HCT116 (cell line): ENCODE results near the gene RCE1. TPM values are rescaled to one million over a fixed set of nuclear protein-coding genes. Genes with fewer than 3 reads are reported as not detected.

ENCODE experiments used
- ATAC-seq: fragments of 200-7000 bp; cut with Tn5 transposase; 2 replicates; pipeline ENCODE4 v1.9.1; 2020; ENCODE audit warnings: mild to moderate bottlenecking, moderate library complexity
- BruUV-seq: library from RNA; stranded (reverse); fragments of 400-500 nt; replicated peaks from 2 replicates; lab custom pipeline; 2021; lab: Mats Ljungman, UMichigan
- CTCF ChIA-PET: fragments of 300-600 bp; sonication (Branson Sonifier 250); formaldehyde crosslinking; loops from one replicate; lab custom pipeline; 2021; ENCODE audit warnings: antibody characterized with exemption; lab: Charles Lee
- POLR2A ChIA-PET: fragments of 300-600, 350-600 bp; sonication (Branson Sonifier 250); formaldehyde crosslinking; loops from one replicate; lab custom pipeline; 2021; ENCODE audit warnings: antibody characterized with exemption; lab: Charles Lee
- RAD21 ChIA-PET, 2 experiments: fragments of 300-600 bp; sonication (Branson Sonifier 250); formaldehyde crosslinking; loops; one replicate each; lab custom pipeline; 2023; ENCODE audit warnings: low total read pairs in 2 of 2; ENCODE audit not compliant: uncharacterized antibody in 2 of 2, unreplicated experiment in 2 of 2, low non-redundant PET in 1 of 2; lab: Charles Lee
- DNase-seq: peaks from one replicate; pipeline ENCODE4 v3.0.0-alpha.2; 2010; ENCODE audit warnings: low read depth, low spot score
- H2AFZ ChIP-seq: fragments of 200-600 bp; shearing (Covaris generic), sonication (generic); 2 replicates; pipeline ENCODE4 v1.6.1; 2017; ENCODE audit warnings: low read depth, mixed run types, mixed read lengths, antibody characterized with exemption, low read length; ENCODE audit not compliant: poor library complexity, severe bottlenecking
- H3K27ac ChIP-seq: 2 replicates; pipeline ENCODE4 v1.5.1; 2012; ENCODE audit warnings: low read depth, low read length
- H3K27me3 ChIP-seq: fragments of 200-600 bp; sonication (generic); 2 replicates; pipeline ENCODE4 v1.6.1; 2016; ENCODE audit warnings: mixed run types, low read length, mixed read lengths; ENCODE audit not compliant: insufficient read depth
- H3K36me3 ChIP-seq, 2 experiments: fragments of 200-500 bp in 1 of 2; fragments of 200-600 bp in 1 of 2; sonication (Bioruptor generic) in 1 of 2; sonication (generic) in 1 of 2; 2 replicates each; pipeline versions ENCODE4 v1.5.1 to v1.6.1; 2014 to 2016; ENCODE audit warnings: low read length in 2 of 2, inconsistent platforms in 1 of 2, mixed read lengths in 1 of 2, mixed run types in 1 of 2; ENCODE audit not compliant: insufficient read depth in 2 of 2, control insufficient read depth in 1 of 2
- H3K4me1 ChIP-seq, 2 experiments: fragments of 200-600 bp in 1 of 2; sonication (generic) in 1 of 2; 2 replicates each; pipeline versions ENCODE4 v1.5.1 to v1.6.1; 2012 to 2017; ENCODE audit warnings: low read length in 2 of 2, inconsistent platforms in 1 of 2, mild to moderate bottlenecking in 1 of 2, mixed read lengths in 1 of 2, mixed run types in 1 of 2, moderate library complexity in 1 of 2; ENCODE audit not compliant: insufficient read depth in 2 of 2, control insufficient read depth in 1 of 2
- H3K4me2 ChIP-seq: fragments of 200-600 bp; sonication (generic); 2 replicates; pipeline ENCODE4 v1.6.1; 2017; ENCODE audit warnings: mixed run types, low read length, mixed read lengths
- H3K4me3 ChIP-seq, 2 experiments: fragments of 200-600 bp in 1 of 2; sonication (generic) in 1 of 2; replicated peaks in 1 of 2; 2 replicates each; pipeline ENCODE4 v1.5.1; 2011 to 2016; ENCODE audit warnings: low read length in 2 of 2, control low read depth in 1 of 2, low read depth in 1 of 2, mild to moderate bottlenecking in 1 of 2, mixed read lengths in 1 of 2, mixed run types in 1 of 2
- H3K79me2 ChIP-seq: fragments of 200-600 bp; sonication (generic); 2 replicates; pipeline ENCODE4 v1.6.1; 2017; ENCODE audit warnings: mild to moderate bottlenecking, mixed run types, low read length, moderate library complexity, mixed read lengths; ENCODE audit not compliant: insufficient read depth
- H3K9ac ChIP-seq: fragments of 200-600 bp; sonication (generic); 2 replicates; pipeline ENCODE4 v1.6.1; 2016; ENCODE audit warnings: low read length, mixed read lengths
- H3K9me2 ChIP-seq: fragments of 200-600 bp; sonication (generic), shearing (Covaris generic); 2 replicates; pipeline ENCODE4 v1.6.1; 2017; ENCODE audit warnings: mixed run types, mild to moderate bottlenecking, moderate library complexity; ENCODE audit not compliant: insufficient read depth
- H3K9me3 ChIP-seq, 2 experiments: fragments of 200-500 bp in 1 of 2; fragments of 200-600 bp in 1 of 2; sonication (Bioruptor generic) in 1 of 2; sonication (generic) in 1 of 2; 2 replicates each; pipeline ENCODE4 v1.6.1; 2014 to 2017; ENCODE audit warnings: low read length in 2 of 2, mixed read lengths in 2 of 2, inconsistent platforms in 1 of 2, low read depth in 1 of 2, mild to moderate bottlenecking in 1 of 2, mixed run types in 1 of 2, moderate library complexity in 1 of 2; ENCODE audit not compliant: control insufficient read depth in 1 of 2, insufficient read depth in 1 of 2
- H4K20me1 ChIP-seq: fragments of 200-600 bp; sonication (generic), shearing (Covaris generic); 2 replicates; pipeline ENCODE4 v1.6.1; 2017; ENCODE audit warnings: mixed run types, mild to moderate bottlenecking, moderate library complexity; ENCODE audit not compliant: insufficient read depth
- CTCF ChIP-seq, 3 experiments: fragments of 200-600 bp in 1 of 3; sonication (generic) in 1 of 3; IDR thresholded peaks in 2 of 3; conservative IDR thresholded peaks in 1 of 3; 2 replicates each; pipeline ENCODE4 v1.5.1; 2012 to 2017; ENCODE audit warnings: low read depth in 2 of 3, low read length in 2 of 3, antibody characterized with exemption in 1 of 3, borderline replicate concordance in 1 of 3, control low read depth in 1 of 3, mild to moderate bottlenecking in 1 of 3, mixed read lengths in 1 of 3, mixed run types in 1 of 3, moderate library complexity in 1 of 3; ENCODE audit not compliant: insufficient read depth in 1 of 3
- FOSL1 ChIP-seq: IDR thresholded peaks from 2 replicates; pipeline ENCODE4 v1.6.1; 2012; ENCODE audit warnings: low read depth
- MAX ChIP-seq: IDR thresholded peaks from 2 replicates; pipeline ENCODE4 v1.6.1; 2012
- POLR2A ChIP-seq: IDR thresholded peaks from 2 replicates; pipeline ENCODE4 v1.7.0; 2011; ENCODE audit warnings: borderline replicate concordance; ENCODE audit not compliant: insufficient read depth, insufficient read length; ENCODE audit errors: extremely low read depth
- POLR2AphosphoS5 ChIP-seq: IDR thresholded peaks from 2 replicates; pipeline ENCODE4 v1.6.1; 2011; ENCODE audit warnings: mild to moderate bottlenecking, low read depth, low read length, moderate library complexity
- RAD21 ChIP-seq: IDR thresholded peaks from 2 replicates; pipeline ENCODE4 v1.6.1; 2012; ENCODE audit warnings: low read depth, mild to moderate bottlenecking
- SIN3A ChIP-seq: IDR thresholded peaks from 2 replicates; pipeline ENCODE4 v1.6.1; 2012; ENCODE audit warnings: low read depth
- SP1 ChIP-seq: IDR thresholded peaks from 2 replicates; pipeline ENCODE4 v1.6.1; 2012; ENCODE audit warnings: low read depth
- YY1 ChIP-seq: IDR thresholded peaks from 2 replicates; pipeline ENCODE4 v1.6.1; 2011; ENCODE audit warnings: low read length, low read depth, moderate library complexity, mild to moderate bottlenecking; ENCODE audit not compliant: insufficient replicate concordance; ENCODE audit errors: extremely low read depth
- intact Hi-C: fragments of 100-400 bp; cut with micrococcal nuclease; formaldehyde crosslinking; loops from 2 replicates; pipeline ENCODE4 v1.10.0; 2022
- total RNA-seq: library from RNA; stranded (reverse); gene quantifications from one replicate; pipeline ENCODE4 v1.2.1, GENCODE V29; 2021; ENCODE audit not compliant: unreplicated experiment
- TF ChIP-seq, protein P1 (sequence below): IDR thresholded peaks from 2 replicates; pipeline ENCODE4 v1.6.1; 2012; ENCODE audit warnings: low read depth

Gene RCE1
- total RNA-seq, 1 experiment from 2014 or later, result 35.3 TPM

DNA sequence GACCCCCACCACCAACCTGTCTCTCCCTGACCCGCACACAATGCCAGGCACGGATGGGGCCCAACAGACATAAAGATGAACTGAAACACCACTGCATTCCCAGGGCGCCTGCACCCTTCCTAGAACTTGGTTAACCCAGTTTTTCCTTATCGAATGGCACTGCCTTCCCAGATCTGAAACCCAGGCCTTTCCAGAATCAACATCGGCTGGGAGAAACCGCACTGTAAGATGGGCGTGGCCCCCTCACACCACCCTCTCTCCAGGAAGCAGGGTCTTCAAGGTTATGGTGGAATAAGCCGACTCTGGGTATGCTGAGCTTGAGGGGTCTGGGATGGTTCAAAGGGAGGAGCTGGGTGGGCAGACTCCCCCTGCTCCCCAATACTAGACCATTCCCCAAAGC, 36.8 kb downstream of the RCE1 start:
- ATAC-seq, result no peak
- H3K9ac ChIP-seq, result no peak overlapping the region

DNA sequence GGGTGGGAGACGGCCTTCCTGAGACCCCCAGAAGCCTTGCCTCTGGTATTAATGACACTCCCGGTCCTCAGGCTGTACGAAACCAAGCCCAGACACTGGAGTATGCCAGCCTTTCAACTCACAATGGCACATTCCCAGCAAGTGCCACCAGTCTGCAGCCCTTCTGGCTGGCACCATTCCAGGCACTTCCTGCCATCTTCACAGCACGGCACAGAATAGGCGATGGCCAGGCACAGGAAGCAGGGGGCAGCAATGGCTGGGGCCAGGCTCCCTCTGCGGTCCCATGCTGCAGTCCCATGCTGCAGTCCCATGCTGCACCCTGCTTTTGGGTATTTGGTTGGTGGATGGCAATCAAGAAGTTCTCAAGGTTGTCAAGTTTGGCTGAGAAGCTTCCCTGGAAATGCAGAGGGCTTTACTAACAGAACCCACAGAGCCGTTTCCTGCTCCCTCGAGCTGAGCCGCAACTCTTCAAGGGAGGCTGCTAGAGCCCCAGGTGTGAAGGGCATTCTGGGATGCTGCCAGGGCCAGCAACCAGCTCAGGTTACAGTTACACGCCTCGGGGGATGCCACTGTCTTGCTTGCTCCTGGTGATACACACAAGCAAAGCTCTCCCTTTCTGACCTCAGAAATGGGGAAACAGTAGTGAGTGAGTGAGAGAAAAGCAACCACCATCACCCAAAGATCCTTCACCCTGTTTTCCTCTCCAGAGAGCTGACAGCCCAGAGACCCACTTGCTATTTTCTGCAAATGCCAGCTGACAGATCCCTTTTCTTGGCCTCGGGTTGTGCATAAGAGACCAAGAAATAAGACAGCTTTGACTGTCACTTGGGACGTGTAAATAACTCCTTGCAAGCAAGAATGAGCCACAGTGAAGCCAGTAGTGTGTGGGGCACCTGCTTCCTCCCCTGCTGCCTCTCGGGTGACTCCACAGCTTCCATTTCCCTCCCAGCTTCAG, 37.5 kb downstream of the RCE1 start:
- H2AFZ ChIP-seq, result no peak overlapping the region
- H3K4me2 ChIP-seq, result peak overlapping the region; percentile 84
- no peaks in the 10 kb centered on the region for H3K79me2 ChIP-seq
- CTCF ChIA-PET, result interaction anchor here (0.9 to 3.5 kb wide), 4 partner anchors 11 to 143 kb away, joined by 3 to 17 read pairs (median 3); no protein-coding TSS in a partner anchor
- intact Hi-C loops, result loop anchor here (5.0 to 10.0 kb wide), 2 partner anchors 74 to 142 kb away; partner anchors contain the start of genes PC and SYT12
- H3K4me3 ChIP-seq, result no peak overlapping the region
- RAD21 ChIA-PET, result interaction anchor here in 1 of 2 experiments (0.7 kb wide), 1 partner anchor 95 kb away, joined by 3 read pairs; no protein-coding TSS in a partner anchor
- 0 out of 2 replicates have a peak overlapping the region, but pooled peaks have one; percentile 0 for H3K9ac ChIP-seq
- no peaks in the 10 kb centered on the region for H3K36me3 ChIP-seq
- H3K9me3 ChIP-seq, result no peaks in the 10 kb centered on the region
- no peaks in the 10 kb centered on the region for H3K9me2 ChIP-seq
- POLR2A ChIA-PET, result interaction anchor here (1.2 kb wide), 1 partner anchor 25 kb away, joined by 4 read pairs; no protein-coding TSS in a partner anchor
- H3K4me1 ChIP-seq, result peaks cover 58% of the 10 kb centered on the region in 2 experiments
- BruUV-seq, result no TSS peak
- no peaks in the 10 kb centered on the region for H4K20me1 ChIP-seq
- H3K27ac ChIP-seq, result peak overlapping the region; percentile 54; the same call in 1 of the 2 replicates
- H3K27me3 ChIP-seq, result no peaks in the 10 kb centered on the region
- ATAC-seq (no peak), DNase-seq (no peak)
- TF ChIP-seq SIN3A, result no peak
- no peak; the same call in 1 of the 2 replicates for TF ChIP-seq POLR2AphosphoS5
- TF ChIP-seq MAX, result no peak
- TF ChIP-seq, protein P1, sequence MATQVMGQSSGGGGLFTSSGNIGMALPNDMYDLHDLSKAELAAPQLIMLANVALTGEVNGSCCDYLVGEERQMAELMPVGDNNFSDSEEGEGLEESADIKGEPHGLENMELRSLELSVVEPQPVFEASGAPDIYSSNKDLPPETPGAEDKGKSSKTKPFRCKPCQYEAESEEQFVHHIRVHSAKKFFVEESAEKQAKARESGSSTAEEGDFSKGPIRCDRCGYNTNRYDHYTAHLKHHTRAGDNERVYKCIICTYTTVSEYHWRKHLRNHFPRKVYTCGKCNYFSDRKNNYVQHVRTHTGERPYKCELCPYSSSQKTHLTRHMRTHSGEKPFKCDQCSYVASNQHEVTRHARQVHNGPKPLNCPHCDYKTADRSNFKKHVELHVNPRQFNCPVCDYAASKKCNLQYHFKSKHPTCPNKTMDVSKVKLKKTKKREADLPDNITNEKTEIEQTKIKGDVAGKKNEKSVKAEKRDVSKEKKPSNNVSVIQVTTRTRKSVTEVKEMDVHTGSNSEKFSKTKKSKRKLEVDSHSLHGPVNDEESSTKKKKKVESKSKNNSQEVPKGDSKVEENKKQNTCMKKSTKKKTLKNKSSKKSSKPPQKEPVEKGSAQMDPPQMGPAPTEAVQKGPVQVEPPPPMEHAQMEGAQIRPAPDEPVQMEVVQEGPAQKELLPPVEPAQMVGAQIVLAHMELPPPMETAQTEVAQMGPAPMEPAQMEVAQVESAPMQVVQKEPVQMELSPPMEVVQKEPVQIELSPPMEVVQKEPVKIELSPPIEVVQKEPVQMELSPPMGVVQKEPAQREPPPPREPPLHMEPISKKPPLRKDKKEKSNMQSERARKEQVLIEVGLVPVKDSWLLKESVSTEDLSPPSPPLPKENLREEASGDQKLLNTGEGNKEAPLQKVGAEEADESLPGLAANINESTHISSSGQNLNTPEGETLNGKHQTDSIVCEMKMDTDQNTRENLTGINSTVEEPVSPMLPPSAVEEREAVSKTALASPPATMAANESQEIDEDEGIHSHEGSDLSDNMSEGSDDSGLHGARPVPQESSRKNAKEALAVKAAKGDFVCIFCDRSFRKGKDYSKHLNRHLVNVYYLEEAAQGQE, result no peak
- TF ChIP-seq CTCF (IDR thresholded peaks at IDR 0.05 in 2 of 3, conservative IDR thresholded peaks at IDR 0.05 in 1 of 3; ENCODE audit: borderline replicate concordance in 1 of 3, insufficient read depth in 1 of 3, low read depth in 2 of 3, low read length in 2 of 3), result no peak

More for the DNA sequence above, 36.8 kb downstream of the RCE1 start:
- ChIA-PET POLR2A (no interaction called here), RAD21 (no interaction called here)
- Histone ChIP-seq H3K9me2 (no peaks in the 10 kb centered on the region), H3K79me2 (no peaks in the 10 kb centered on the region), H3K4me1 (peaks cover 50% of the 10 kb centered on the region in 2 experiments)
- no peak for DNase-seq
- TF ChIP-seq YY1 (no peak), POLR2A (no peak), FOSL1 (no peak), SP1 (no peak), SIN3A (no peak), RAD21 (no peak)
- TF ChIP-seq, all 23 proteins: peak for 0
- Histone ChIP-seq H3K36me3 (no peaks in the 10 kb centered on the region), H3K4me2 (no peak overlapping the region), H4K20me1 (no peaks in the 10 kb centered on the region), H2AFZ (no peak overlapping the region), H3K4me3 (no peak overlapping the region), H3K27me3 (no peaks in the 10 kb centered on the region), H3K27ac (no peak overlapping the region; the same call in 1 of the 2 replicates), H3K9me3 (no peaks in the 10 kb centered on the region)
- intact Hi-C loops, result loop anchor here (5.0 to 10.0 kb wide), 2 partner anchors 75 to 142 kb away; partner anchors contain the start of genes PC and SYT12
- CTCF ChIA-PET, result interaction anchor here (1.0 kb wide), 1 partner anchor 144 kb away, joined by 3 read pairs; no protein-coding TSS in a partner anchor
- BruUV-seq, result no TSS peak
